Activated T-helper 1 cell treated with anti-CD3 and anti-CD28 coated beads, Interleukin-12 subunit alpha, Interleukin-12 subunit beta, Interleukin-2, Interleukin-4 antibody, amounts not matched to agents 30 ng/mL and 10 ng/mL and 1 ng/mL, durations not matched to agents 14 hours and 24 hours and 36 hours (primary cell): ENCODE results near the gene CNGA2. TPM values are rescaled to one million over a fixed set of nuclear protein-coding genes. Genes with fewer than 3 reads are reported as not detected.

Source experiments
- DNase-seq: peaks from one replicate; pipeline ENCODE4 v3.0.0; 2021; ENCODE audit warnings: low spot score
- H3K27ac Mint-ChIP-seq: one replicate; pipeline ENCODE4 v1.8.0; 2021; ENCODE audit warnings: mild to moderate bottlenecking, mixed read lengths
- H3K27me3 Mint-ChIP-seq: one replicate; pipeline ENCODE4 v1.8.0; 2022; ENCODE audit warnings: mild to moderate bottlenecking, moderate library complexity, mixed read lengths; ENCODE audit not compliant: insufficient read depth
- H3K36me3 Mint-ChIP-seq: one replicate; pipeline ENCODE4 v1.8.0; 2021; ENCODE audit warnings: low read depth, mixed read lengths
- H3K4me1 Mint-ChIP-seq: one replicate; pipeline ENCODE4 v1.8.0; 2021; ENCODE audit warnings: low read depth, mixed read lengths
- H3K4me3 Mint-ChIP-seq: one replicate; pipeline ENCODE4 v1.8.0; 2021; ENCODE audit warnings: mild to moderate bottlenecking, moderate library complexity, mixed read lengths
- H3K9me3 Mint-ChIP-seq: one replicate; pipeline ENCODE4 v1.8.0; 2021; ENCODE audit warnings: mixed read lengths
- intact Hi-C: fragments of 100-400 bp; cut with micrococcal nuclease; formaldehyde crosslinking; loops from one replicate; pipeline ENCODE4 v1.15.1; 2024
- total RNA-seq: library from RNA; stranded (reverse); gene quantifications from 2 replicates; pipeline ENCODE4 v1.2.3, GENCODE V29; 2022

Gene CNGA2
- total RNA-seq, 1 donor from 2014 or later = not detected

DNA sequence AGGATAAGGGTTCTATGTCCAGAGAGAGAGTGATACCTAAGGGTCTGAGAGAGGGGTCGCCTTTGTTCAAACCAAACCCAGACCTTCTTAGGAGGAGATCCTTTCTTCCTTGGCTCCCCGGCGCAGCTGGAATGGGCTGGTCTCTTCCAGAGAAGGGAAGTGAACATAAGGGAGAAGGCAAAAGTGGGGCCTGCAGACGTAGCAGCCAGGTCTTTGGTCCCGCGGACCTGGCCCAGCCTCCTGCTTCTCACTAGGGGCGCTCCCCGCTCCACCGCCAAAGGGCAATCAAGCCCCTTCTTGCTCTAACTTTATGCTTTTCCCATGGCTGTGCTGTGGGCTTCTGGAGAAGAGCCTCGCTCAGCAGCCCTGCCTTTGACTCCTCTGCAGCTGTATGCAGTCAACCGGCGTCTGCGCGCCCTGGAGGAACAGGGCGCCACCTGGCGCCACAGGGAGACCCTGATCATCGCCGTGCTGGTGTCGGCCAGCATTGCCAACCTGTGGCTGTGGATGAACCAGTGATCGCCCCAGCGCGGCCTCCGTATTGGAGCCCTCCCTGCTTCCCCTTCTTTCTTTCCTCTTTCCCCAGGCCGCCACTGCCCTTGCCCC is 12.2 kb upstream of the CNGA2 start:
- no peak overlapping the region for H3K27ac Mint-ChIP-seq
- no peak overlapping the region for H3K4me3 Mint-ChIP-seq
- no peaks in the 10 kb centered on the region for H3K36me3 Mint-ChIP-seq
- no peaks in the 10 kb centered on the region for H3K4me1 Mint-ChIP-seq
- no peaks in the 10 kb centered on the region for H3K9me3 Mint-ChIP-seq
- intact Hi-C loops = no loop called here
- H3K27me3 Mint-ChIP-seq = no peaks in the 10 kb centered on the region
- no peak for DNase-seq

DNA sequence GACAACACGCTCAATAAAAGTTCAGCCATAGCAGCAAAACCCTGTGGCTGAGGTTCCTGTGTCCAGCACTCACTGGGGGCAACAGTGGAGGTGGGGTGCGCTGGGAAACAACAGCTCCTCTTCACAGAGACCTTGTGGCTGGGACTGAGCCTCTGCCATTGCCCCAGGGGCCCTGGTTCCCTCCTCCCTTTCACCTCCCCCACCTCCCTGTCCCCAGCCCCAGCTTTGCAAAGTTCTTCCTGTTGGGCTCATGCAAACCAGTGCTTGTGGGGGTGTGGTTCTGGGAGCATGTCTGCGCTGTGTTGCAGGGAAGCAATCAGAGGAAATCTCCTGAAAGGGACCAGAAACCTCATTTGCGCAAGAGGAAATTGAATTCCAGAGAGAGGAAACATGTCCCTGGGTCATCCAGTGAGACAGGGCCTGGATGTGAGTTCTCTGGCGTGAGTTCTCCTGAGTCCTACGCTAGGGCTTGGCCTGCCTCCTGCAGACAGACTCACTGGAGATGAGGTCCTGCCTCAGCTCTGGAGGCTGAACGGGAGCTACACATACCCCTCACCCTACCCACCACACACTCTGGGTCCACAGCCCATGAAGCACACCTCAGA is 11.3 kb upstream of the CNGA2 start:
- H3K27me3 Mint-ChIP-seq = no peaks in the 10 kb centered on the region
- H3K9me3 Mint-ChIP-seq = no peaks in the 10 kb centered on the region
- no peak for DNase-seq
- H3K27ac Mint-ChIP-seq = no peak overlapping the region
- no peaks in the 10 kb centered on the region for H3K36me3 Mint-ChIP-seq
- H3K4me3 Mint-ChIP-seq = no peak overlapping the region
- H3K4me1 Mint-ChIP-seq = no peaks in the 10 kb centered on the region
- intact Hi-C loops = no loop called here

DNA sequence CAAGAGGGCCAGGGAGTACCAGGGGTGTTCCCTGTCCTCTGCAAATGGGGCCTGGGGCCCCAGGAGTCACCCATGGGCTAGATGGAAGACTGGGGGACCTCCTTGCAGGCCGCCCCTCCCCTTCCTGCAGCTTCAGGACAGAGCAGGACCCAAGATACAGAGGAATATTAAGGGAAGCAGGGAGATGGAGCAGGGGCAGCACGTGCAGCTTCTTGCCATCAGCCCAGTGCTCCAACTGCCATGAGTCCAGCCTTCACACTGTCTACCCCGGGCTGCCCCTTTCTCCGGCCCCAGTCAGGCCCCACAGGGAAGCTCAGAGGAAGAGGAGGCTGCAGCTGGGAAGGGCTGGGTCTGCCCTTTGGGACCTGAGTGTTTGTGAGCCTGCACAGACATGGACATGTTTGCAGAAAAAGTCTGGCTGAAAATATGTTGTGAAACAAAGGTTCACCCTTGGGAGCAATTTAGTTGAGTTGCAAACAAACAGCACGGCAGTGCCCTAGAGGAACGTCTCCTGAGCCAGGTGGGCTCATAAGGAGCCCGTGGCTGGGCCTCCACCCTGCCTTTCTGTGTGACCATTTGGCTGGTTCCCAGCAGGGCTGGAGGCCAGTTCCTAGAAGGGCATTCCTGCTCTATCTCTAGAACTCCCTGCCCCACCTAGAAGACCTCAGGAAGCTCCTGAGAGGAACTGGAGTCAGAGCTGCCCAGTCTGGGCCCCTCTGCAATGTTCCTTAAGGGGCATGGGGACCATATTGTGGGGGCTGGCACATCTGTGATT is 9.8 kb upstream of the CNGA2 start:
- Mint-ChIP-seq H3K9me3 (no peaks in the 10 kb centered on the region), H3K27ac (no peak overlapping the region), H3K4me1 (no peaks in the 10 kb centered on the region), H3K4me3 (no peak overlapping the region), H3K27me3 (no peaks in the 10 kb centered on the region), H3K36me3 (no peaks in the 10 kb centered on the region)
- no peak for DNase-seq
- intact Hi-C loops = no loop called here

GRCh38 chrX:151725338-151725614 is 9.3 kb upstream of the CNGA2 start:
- Mint-ChIP-seq H3K4me3 (no peak overlapping the region), H3K27ac (no peak overlapping the region), H3K9me3 (no peaks in the 10 kb centered on the region), H3K4me1 (no peaks in the 10 kb centered on the region), H3K27me3 (no peaks in the 10 kb centered on the region), H3K36me3 (no peaks in the 10 kb centered on the region)
- no peak for DNase-seq
- intact Hi-C loops = no loop called here

- Mint-ChIP-seq H3K9me3 (no peaks in the 10 kb centered on the region), H3K4me1 (no peaks in the 10 kb centered on the region), H3K27me3 (no peaks in the 10 kb centered on the region), H3K27ac (no peak overlapping the region), H3K4me3 (no peak overlapping the region), H3K36me3 (no peaks in the 10 kb centered on the region)
- no peak for DNase-seq
- intact Hi-C loops = no loop called here
Observed at GRCh38 chrX:151726751-151727150, 7.8 kb upstream of the CNGA2 start.

DNA sequence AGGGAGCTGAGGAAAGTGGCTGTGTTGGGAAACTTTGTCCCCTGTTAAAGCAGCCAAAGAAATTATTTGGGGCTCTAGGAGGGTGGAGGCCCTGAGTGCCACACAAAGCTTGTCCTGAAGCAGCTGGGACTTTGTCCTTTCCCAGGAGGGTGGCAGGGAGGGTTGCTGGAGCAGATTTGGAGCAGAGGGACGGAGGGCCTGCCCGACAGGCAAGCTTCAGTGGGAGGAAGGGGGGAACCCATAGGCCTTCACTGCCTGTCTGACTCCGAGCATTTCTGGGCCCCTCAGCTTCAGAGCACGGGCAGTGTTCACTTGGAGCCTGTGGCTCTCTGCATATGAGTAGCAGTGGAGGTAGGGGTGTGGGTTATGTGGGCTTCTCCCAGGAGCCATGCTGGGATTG is 7.2 kb upstream of the CNGA2 start:
- intact Hi-C loops = no loop called here
- no peak overlapping the region for H3K27ac Mint-ChIP-seq
- H3K36me3 Mint-ChIP-seq = no peaks in the 10 kb centered on the region
- no peaks in the 10 kb centered on the region for H3K4me1 Mint-ChIP-seq
- H3K27me3 Mint-ChIP-seq = no peaks in the 10 kb centered on the region
- H3K4me3 Mint-ChIP-seq = no peak overlapping the region
- DNase-seq = no peak
- no peaks in the 10 kb centered on the region for H3K9me3 Mint-ChIP-seq

- DNase-seq = no peak
- Mint-ChIP-seq H3K4me3 (no peak overlapping the region), H3K36me3 (no peaks in the 10 kb centered on the region), H3K27ac (no peak overlapping the region), H3K4me1 (no peaks in the 10 kb centered on the region), H3K9me3 (no peaks in the 10 kb centered on the region), H3K27me3 (no peaks in the 10 kb centered on the region)
- intact Hi-C loops = no loop called here
Observed at GRCh38 chrX:151729056-151729725, 5.4 kb upstream of the CNGA2 start.

DNA sequence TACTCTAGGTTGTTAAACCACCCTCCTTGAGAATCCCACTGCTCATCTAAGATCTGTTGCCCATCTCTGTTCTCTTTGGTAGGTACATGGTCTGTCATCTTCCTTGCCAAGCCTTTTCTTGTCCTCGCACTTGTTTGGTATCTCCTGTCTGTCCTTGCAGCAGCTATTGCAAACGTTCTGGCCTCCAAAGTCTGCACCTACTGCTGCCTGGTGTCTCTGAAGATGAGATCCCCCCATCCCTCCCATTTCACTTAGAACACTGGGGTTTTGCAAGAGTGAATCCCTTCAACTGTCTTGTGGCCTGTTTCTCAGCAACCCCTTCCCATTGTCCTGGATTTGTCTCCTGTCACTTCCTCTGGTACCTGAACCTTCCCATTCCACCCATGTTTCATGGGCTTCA is 673 bp downstream of the CNGA2 start:
- Mint-ChIP-seq H3K4me3 (no peak overlapping the region), H3K27me3 (peaks cover 2% of the 10 kb centered on the region), H3K9me3 (no peaks in the 10 kb centered on the region), H3K4me1 (no peaks in the 10 kb centered on the region), H3K27ac (no peak overlapping the region), H3K36me3 (no peaks in the 10 kb centered on the region)
- intact Hi-C loops = no loop called here
- no peak for DNase-seq

GRCh38 chrX:151736685-151737084 is 2.1 kb downstream of the CNGA2 start:
- no peak for DNase-seq
- Mint-ChIP-seq H3K27me3 (peaks cover 2% of the 10 kb centered on the region), H3K36me3 (no peaks in the 10 kb centered on the region), H3K9me3 (no peaks in the 10 kb centered on the region), H3K4me1 (no peaks in the 10 kb centered on the region), H3K4me3 (no peak overlapping the region), H3K27ac (no peak overlapping the region)
- intact Hi-C loops = no loop called here

DNA sequence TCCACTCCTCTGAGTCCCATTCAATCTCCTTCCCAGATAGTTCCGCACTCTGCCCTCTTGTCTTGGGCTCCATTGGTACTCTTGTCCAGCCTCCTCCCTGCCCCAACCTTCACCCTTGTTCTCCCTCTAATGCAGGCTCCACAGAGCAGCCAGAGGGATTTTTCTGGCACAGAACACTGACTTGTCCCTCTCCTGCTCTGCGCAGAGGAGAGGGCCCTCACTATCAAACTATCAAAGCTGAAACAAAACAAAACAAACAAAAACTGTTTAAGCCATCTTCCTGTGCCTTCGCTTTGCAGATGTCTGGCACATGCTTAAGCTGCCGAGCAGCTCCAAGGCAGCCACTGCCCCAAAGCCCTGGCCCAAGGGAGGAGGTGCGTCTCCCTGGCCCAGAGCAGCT is 2.9 kb downstream of the CNGA2 start:
- H3K27ac Mint-ChIP-seq = no peak overlapping the region
- H3K4me1 Mint-ChIP-seq = no peaks in the 10 kb centered on the region
- peaks cover 2% of the 10 kb centered on the region for H3K27me3 Mint-ChIP-seq
- no peak overlapping the region for H3K4me3 Mint-ChIP-seq
- H3K9me3 Mint-ChIP-seq = no peaks in the 10 kb centered on the region
- DNase-seq = no peak
- no peaks in the 10 kb centered on the region for H3K36me3 Mint-ChIP-seq
- intact Hi-C loops = no loop called here

- DNase-seq = no peak
- Mint-ChIP-seq H3K4me3 (no peak overlapping the region), H3K4me1 (no peaks in the 10 kb centered on the region), H3K27me3 (peaks cover 2% of the 10 kb centered on the region), H3K9me3 (no peaks in the 10 kb centered on the region), H3K36me3 (no peaks in the 10 kb centered on the region), H3K27ac (no peak overlapping the region)
- intact Hi-C loops = no loop called here
Observed at GRCh38 chrX:151738751-151739150, 4.2 kb downstream of the CNGA2 start.

DNA sequence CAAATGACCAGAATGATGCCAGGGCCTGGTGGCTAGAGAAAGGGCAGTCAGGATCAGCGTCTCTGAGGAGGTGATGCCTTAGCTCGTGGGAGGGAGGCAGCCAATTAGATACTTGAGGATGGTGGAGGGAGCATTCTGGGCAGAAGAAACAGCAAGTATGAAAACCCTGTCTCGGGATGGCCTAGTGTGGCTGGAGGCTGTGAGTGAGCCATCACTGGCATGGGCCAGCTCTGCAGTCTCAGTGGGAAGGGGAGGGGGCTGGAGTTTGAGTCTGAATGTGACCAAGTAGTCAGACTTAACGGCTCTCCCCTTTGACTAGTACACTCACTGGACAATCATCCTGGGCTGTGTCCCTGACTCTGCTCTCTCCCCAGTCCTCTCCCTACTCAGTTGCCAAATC is 7.1 kb downstream of the CNGA2 start:
- no peaks in the 10 kb centered on the region for H3K27me3 Mint-ChIP-seq
- H3K36me3 Mint-ChIP-seq = no peaks in the 10 kb centered on the region
- H3K9me3 Mint-ChIP-seq = no peaks in the 10 kb centered on the region

DNA sequence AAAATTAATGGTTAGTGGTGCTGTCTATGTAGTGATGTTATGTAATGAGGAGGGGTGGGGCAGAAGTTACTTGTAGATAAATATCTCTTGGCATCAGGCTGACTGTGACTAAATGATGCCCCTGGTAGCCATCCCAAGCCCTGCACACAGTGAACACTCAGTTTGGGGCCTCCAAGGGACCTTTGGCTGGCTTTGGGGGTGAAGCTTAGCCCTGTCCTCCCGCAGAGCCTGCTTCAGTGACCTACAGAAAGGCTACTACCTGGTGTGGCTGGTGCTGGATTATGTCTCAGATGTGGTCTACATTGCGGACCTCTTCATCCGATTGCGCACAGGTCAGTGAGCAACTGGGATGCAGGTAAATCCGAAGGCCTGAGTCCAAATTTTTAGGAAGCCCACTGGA is 7.8 kb downstream of the CNGA2 start:
- Mint-ChIP-seq H3K27me3 (no peaks in the 10 kb centered on the region), H3K27ac (no peak overlapping the region), H3K36me3 (no peaks in the 10 kb centered on the region), H3K4me1 (no peaks in the 10 kb centered on the region), H3K4me3 (no peak overlapping the region), H3K9me3 (no peaks in the 10 kb centered on the region)
- no peak for DNase-seq
- intact Hi-C loops = no loop called here

More for the DNA sequence above, 7.1 kb downstream of the CNGA2 start:
- no peaks in the 10 kb centered on the region for H3K4me1 Mint-ChIP-seq
- H3K27ac Mint-ChIP-seq = no peak overlapping the region
- DNase-seq = no peak
- no peak overlapping the region for H3K4me3 Mint-ChIP-seq
- intact Hi-C loops = no loop called here
